CD4-positive, alpha-beta memory T cell (primary cell): ENCODE results near the gene OR2T35. TPM values are rescaled to one million over a fixed set of nuclear protein-coding genes. Genes with fewer than 3 reads are reported as not detected.
"Not testable (repeated sequence)": the region's sequence is repeated elsewhere in the genome, so short reads cannot be mapped to it uniquely, and the experiment has no call there.

Source experiments
- CTCF ChIA-PET: fragments of 350-600 bp; sonication (Branson Sonifier 250); formaldehyde crosslinking; loops from one replicate; lab custom pipeline; 2021; ENCODE audit warnings: inconsistent platforms; ENCODE audit not compliant: partially characterized antibody; lab: Charles Lee
- POLR2A ChIA-PET: fragments of 350-600 bp; sonication (Branson Sonifier 250); formaldehyde crosslinking; loops from one replicate; lab custom pipeline; 2021; ENCODE audit not compliant: partially characterized antibody; lab: Charles Lee
- DNase-seq, 5 donors: peaks; one replicate each; pipeline versions ENCODE4 v3.0.0 to v3.0.0-alpha.2; 2020 to 2022; ENCODE audit warnings: mixed read lengths in 1 of 5
- H3K27ac ChIP-seq: one replicate; pipeline ENCODE4 v1.7.0; 2013; ENCODE audit warnings: low read depth, low read length
- H3K27me3 ChIP-seq: 2 replicates; pipeline ENCODE4 v1.7.0; 2013; ENCODE audit warnings: mild to moderate bottlenecking, low read length, moderate library complexity; ENCODE audit not compliant: insufficient read depth
- H3K36me3 ChIP-seq: 2 replicates; pipeline ENCODE4 v1.7.0; 2013; ENCODE audit warnings: mild to moderate bottlenecking, low read length, moderate library complexity; ENCODE audit not compliant: insufficient read depth
- H3K4me1 ChIP-seq: 2 replicates; pipeline ENCODE4 v1.7.0; 2013; ENCODE audit warnings: mild to moderate bottlenecking, low read length, moderate library complexity; ENCODE audit not compliant: insufficient read depth
- H3K4me3 ChIP-seq, 2 donors: one replicate each; pipeline ENCODE4 v1.7.0; 2013; ENCODE audit warnings: low read length in 2 of 2, mild to moderate bottlenecking in 1 of 2
- H3K9me3 ChIP-seq, 2 donors: one replicate each; pipeline ENCODE4 v1.7.0; 2013; ENCODE audit warnings: low read length in 2 of 2, control low read depth in 1 of 2; ENCODE audit not compliant: control insufficient read depth in 1 of 2
- H3K27ac Mint-ChIP-seq, 7 donors: one replicate each; pipeline ENCODE4 v1.8.0; 2020 to 2021; ENCODE audit warnings: mixed read lengths in 7 of 7, mild to moderate bottlenecking in 6 of 7, inconsistent platforms in 3 of 7, moderate library complexity in 3 of 7
- H3K27me3 Mint-ChIP-seq, 2 donors: one replicate each; pipeline ENCODE4 v1.8.0; 2020 to 2021; ENCODE audit warnings: mixed read lengths in 2 of 2
- H3K36me3 Mint-ChIP-seq, 2 donors: one replicate each; pipeline ENCODE4 v1.8.0; 2020 to 2021; ENCODE audit warnings: mixed read lengths in 2 of 2, inconsistent platforms in 1 of 2, mild to moderate bottlenecking in 1 of 2
- H3K4me1 Mint-ChIP-seq, 4 donors: one replicate each; pipeline ENCODE4 v1.8.0; 2020 to 2021; ENCODE audit warnings: mixed read lengths in 4 of 4, mild to moderate bottlenecking in 1 of 4
- H3K4me3 Mint-ChIP-seq, 8 donors: one replicate each; pipeline ENCODE4 v1.8.0; 2020 to 2021; ENCODE audit warnings: mixed read lengths in 8 of 8, mild to moderate bottlenecking in 7 of 8, moderate library complexity in 6 of 8, inconsistent platforms in 3 of 8
- H3K9me3 Mint-ChIP-seq, 8 donors: one replicate each; pipeline ENCODE4 v1.8.0; 2020 to 2021; ENCODE audit warnings: mixed read lengths in 8 of 8, mild to moderate bottlenecking in 5 of 8, inconsistent platforms in 3 of 8, moderate library complexity in 1 of 8
- intact Hi-C: fragments of 100-400 bp; cut with micrococcal nuclease; formaldehyde crosslinking; loops from one replicate; pipeline ENCODE4 v1.15.1; 2023
- polyA plus RNA-seq, 2 donors: library from polyadenylated mRNA; unstranded; fragments of 300-500 nt; fragmentation: Illumina TruSeq; gene quantifications; one replicate each; pipeline ENCODE4 v1.2.3, GENCODE V29; 2021
- total RNA-seq, 2 experiments: library from RNA; stranded (reverse); gene quantifications; one replicate each; pipeline ENCODE4 v1.2.3, GENCODE V29; 2021

Gene OR2T35
- not detected for total RNA-seq
- not detected for polyA plus RNA-seq

GRCh38 chr1:248645178-248645577 is at the start of gene OR2T35:
TSS of gene OR2T35 (minus strand) at chr1:248645278. CDS start at chr1:248639258, 6,020 bp downstream.
- CTCF ChIA-PET, POLR2A ChIA-PET, H3K4me1 ChIP-seq, H3K4me3 ChIP-seq, H3K36me3 Mint-ChIP-seq, H3K27ac Mint-ChIP-seq, H3K36me3 ChIP-seq, H3K27ac ChIP-seq, H3K4me3 Mint-ChIP-seq, H3K27me3 ChIP-seq, H3K4me1 Mint-ChIP-seq, H3K9me3 ChIP-seq, DNase-seq, H3K9me3 Mint-ChIP-seq, intact Hi-C loops, H3K27me3 Mint-ChIP-seq: not testable (repeated sequence)

- intact Hi-C loops = no loop called here
- Mint-ChIP-seq H3K4me3 (no peak overlapping the region), H3K4me1 (peaks cover 0 to 3% (median 3%) of the 10 kb centered on the region in 4 donors), H3K27me3 (peaks cover 3 to 8% of the 10 kb centered on the region in 2 donors), H3K36me3 (no peaks in the 10 kb centered on the region), H3K27ac (no peak overlapping the region), H3K9me3 (peaks cover 0 to 16% (median 3%) of the 10 kb centered on the region in 8 donors)
- Histone ChIP-seq H3K27me3 (no peaks in the 10 kb centered on the region), H3K9me3 (no peaks in the 10 kb centered on the region), H3K4me1 (no peaks in the 10 kb centered on the region), H3K4me3 (no peak overlapping the region), H3K27ac (no peak overlapping the region), H3K36me3 (no peaks in the 10 kb centered on the region)
- DNase-seq = no peak
- ChIA-PET CTCF (no interaction called here), POLR2A (no interaction called here)
Observed at GRCh38 chr1:248691567-248692155, 46.6 kb upstream of the OR2T35 start.

- Mint-ChIP-seq H3K36me3 (no peaks in the 10 kb centered on the region), H3K27ac (peak overlapping the region in 1 of 7 donors; percentile 7), H3K27me3 (peaks cover 2 to 7% of the 10 kb centered on the region in 2 donors), H3K4me1 (peaks cover 0 to 4% (median 3%) of the 10 kb centered on the region in 4 donors), H3K9me3 (peaks cover 0 to 16% (median 3%) of the 10 kb centered on the region in 8 donors), H3K4me3 (no peak overlapping the region)
- H3K36me3 ChIP-seq = no peaks in the 10 kb centered on the region
- ChIA-PET POLR2A (no interaction called here), CTCF (no interaction called here)
- H3K9me3 ChIP-seq = no peaks in the 10 kb centered on the region
- no peak for DNase-seq
- no peak overlapping the region for H3K4me3 ChIP-seq
- H3K4me1 ChIP-seq = no peaks in the 10 kb centered on the region
- no peaks in the 10 kb centered on the region for H3K27me3 ChIP-seq
- intact Hi-C loops = no loop called here
- H3K27ac ChIP-seq = no peak overlapping the region
Observed at GRCh38 chr1:248688527-248689298, 43.6 kb upstream of the OR2T35 start.

GRCh38 chr1:248686815-248687214 is 41.7 kb upstream of the OR2T35 start:
- Histone ChIP-seq H3K4me3 (no peak overlapping the region), H3K4me1 (no peaks in the 10 kb centered on the region), H3K27ac (no peak overlapping the region), H3K36me3 (no peaks in the 10 kb centered on the region), H3K9me3 (no peaks in the 10 kb centered on the region), H3K27me3 (no peaks in the 10 kb centered on the region)
- H3K9me3 Mint-ChIP-seq = peaks cover 0 to 12% (median 3%) of the 10 kb centered on the region in 8 donors
- H3K27ac Mint-ChIP-seq = peak overlapping the region in 1 of 7 donors; percentile 32
- ChIA-PET POLR2A (no interaction called here), CTCF (interaction anchor here (0.7 to 1.5 kb wide), 2 partner anchors 211 to 282 kb away, joined by 3 to 13 read pairs; no protein-coding TSS in a partner anchor)
- intact Hi-C loops = loop anchor here (1.0 kb wide), 3 partner anchors 65 to 444 kb away; no protein-coding TSS in a partner anchor
- DNase-seq = peak in 4 of 5 donors; percentile 19 to 41 (median 21)
- peaks cover 4 to 6% of the 10 kb centered on the region in 2 donors for H3K27me3 Mint-ChIP-seq
- H3K36me3 Mint-ChIP-seq = no peaks in the 10 kb centered on the region
- no peak overlapping the region for H3K4me3 Mint-ChIP-seq
- H3K4me1 Mint-ChIP-seq = peaks cover 0 to 4% (median 3%) of the 10 kb centered on the region in 4 donors

- Mint-ChIP-seq H3K9me3 (peaks cover 0 to 2% (median 0%) of the 10 kb centered on the region in 8 donors), H3K27ac (no peak overlapping the region), H3K4me3 (no peak overlapping the region), H3K36me3 (no peaks in the 10 kb centered on the region), H3K4me1 (peaks cover 0 to under 1% (median under 1%) of the 10 kb centered on the region in 4 donors), H3K27me3 (peaks cover 9 to 12% of the 10 kb centered on the region in 2 donors)
- Histone ChIP-seq H3K4me1 (no peaks in the 10 kb centered on the region), H3K4me3 (no peak overlapping the region), H3K36me3 (no peaks in the 10 kb centered on the region), H3K27ac (no peak overlapping the region), H3K27me3 (no peaks in the 10 kb centered on the region), H3K9me3 (no peaks in the 10 kb centered on the region)
- CTCF ChIA-PET = no interaction called here
- intact Hi-C loops = no loop called here
- DNase-seq = no peak
- POLR2A ChIA-PET = no interaction called here
Observed at GRCh38 chr1:248681651-248682050, 36.6 kb upstream of the OR2T35 start.

- Histone ChIP-seq H3K4me3 (no peak overlapping the region), H3K27me3 (no peaks in the 10 kb centered on the region), H3K9me3 (peaks cover 0 to 5% of the 10 kb centered on the region in 2 donors), H3K36me3 (no peaks in the 10 kb centered on the region), H3K27ac (no peak overlapping the region), H3K4me1 (no peaks in the 10 kb centered on the region)
- no peak overlapping the region for H3K4me3 Mint-ChIP-seq
- ChIA-PET CTCF (no interaction called here), POLR2A (no interaction called here)
- H3K4me1 Mint-ChIP-seq = no peaks in the 10 kb centered on the region
- intact Hi-C loops = no loop called here
- peaks cover 0 to 2% of the 10 kb centered on the region in 2 donors for H3K36me3 Mint-ChIP-seq
- H3K27ac Mint-ChIP-seq = no peak overlapping the region
- H3K27me3 Mint-ChIP-seq = no peaks in the 10 kb centered on the region
- H3K9me3 Mint-ChIP-seq = peaks cover 0 to 9% (median 6%) of the 10 kb centered on the region in 8 donors
- no peak for DNase-seq
Observed at GRCh38 chr1:248670003-248670402, 24.9 kb upstream of the OR2T35 start.

GRCh38 chr1:248663453-248664328 is 18.6 kb upstream of the OR2T35 start:
- H3K36me3 ChIP-seq, H3K27me3 ChIP-seq, H3K9me3 ChIP-seq, H3K4me3 Mint-ChIP-seq, H3K27ac ChIP-seq, H3K36me3 Mint-ChIP-seq, POLR2A ChIA-PET, H3K4me3 ChIP-seq, intact Hi-C loops, H3K4me1 Mint-ChIP-seq, H3K27ac Mint-ChIP-seq, CTCF ChIA-PET, H3K4me1 ChIP-seq, DNase-seq, H3K9me3 Mint-ChIP-seq, H3K27me3 Mint-ChIP-seq: not testable (repeated sequence)
